Transverse colon (tissue), 4 donors: ENCODE results near the gene DES.

ENCODE experiments used
- CTCF ChIP-seq, 5 experiments: fragments of 200-600 bp in 3 of 5; fragments of 450-650 bp in 2 of 5; sonication (generic) in 3 of 5; IDR thresholded peaks; 1 replicate in 2 of 5; 2 replicates in 3 of 5; pipeline ENCODE4 v1.5.1; 2016 to 2017; ENCODE audit warnings: antibody characterized with exemption in 5 of 5, inconsistent platforms in 3 of 5, mild to moderate bottlenecking in 2 of 5, moderate library complexity in 1 of 5
- EP300 ChIP-seq: sonication (generic); formaldehyde crosslinking; IDR thresholded peaks from one replicate; pipeline ENCODE4 v1.6.1; 2017; ENCODE audit warnings: antibody characterized with exemption, low read depth
- POLR2A ChIP-seq: fragments of 450-650 bp; IDR thresholded peaks from one replicate; pipeline ENCODE4 v1.6.1; 2016; ENCODE audit warnings: antibody characterized with exemption, mild to moderate bottlenecking, moderate library complexity
- POLR2AphosphoS5 ChIP-seq, 3 donors: sonication (generic); formaldehyde crosslinking; IDR thresholded peaks; one replicate each; pipeline ENCODE4 v1.6.1; 2016; ENCODE audit warnings: antibody characterized with exemption in 3 of 3

DNA sequence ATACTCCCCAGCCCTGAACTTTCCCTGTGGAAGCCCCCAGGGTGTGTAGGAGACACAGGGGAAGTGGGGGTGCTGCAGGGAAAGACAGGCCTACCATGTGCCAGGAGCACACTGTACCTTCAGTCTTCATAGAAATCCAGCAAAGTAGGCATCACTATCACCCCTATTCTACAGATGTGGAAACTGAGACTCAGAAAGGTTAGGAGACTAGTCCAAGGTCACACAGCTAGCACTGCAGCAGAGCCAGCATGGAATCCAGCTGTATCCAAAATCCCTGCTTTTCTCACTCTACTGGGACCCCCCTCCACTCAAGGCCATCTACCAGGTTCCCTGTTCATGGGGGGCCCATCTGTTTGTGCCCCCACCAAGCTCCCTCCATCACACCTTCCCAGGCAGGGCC lies 37.3 kb upstream of the DES start:
- no peak for TF ChIP-seq CTCF (IDR thresholded peaks at IDR 0.05)
- no peak for TF ChIP-seq POLR2A
- no peak for TF ChIP-seq POLR2AphosphoS5 (IDR thresholded peaks at IDR 0.05)
- no peak for TF ChIP-seq EP300
